ENCODE data around the gene OSBP2. TPM values are rescaled to one million over a fixed set of nuclear protein-coding genes. Genes with fewer than 3 reads are reported as not detected.

OSBP2 gene
- total RNA-seq, 6 experiments from 2014 or later: 0.31 to 3.4 (median 0.93) TPM

- H3K27me3 ChIP-seq: no peaks in the 10 kb centered on the region
- intact Hi-C loops (cut with DNase I): no loop called here
Observed at GRCh38 chr22:30649430-30650007, 45.2 kb upstream of the OSBP2 start.

GRCh38 chr22:30650508-30651116, 44.1 kb upstream of the OSBP2 start:
- Histone ChIP-seq H3K27ac (no peak overlapping the region), H3K36me3 (no peaks in the 10 kb centered on the region), H3K27me3 (no peaks in the 10 kb centered on the region), H3K4me1 (no peaks in the 10 kb centered on the region), H3K9me3 (no peaks in the 10 kb centered on the region), H3K4me3 (no peak overlapping the region)
- ATAC-seq (no peak), DNase-seq (no peak)
- intact Hi-C loops (cut with DNase I): no loop called here
- TF ChIP-seq CTCF (IDR thresholded peaks at IDR 0.05) (no peak), POLR2A (IDR thresholded peaks at IDR 0.05) (no peak)
- WGBS (ENCODE audit: insufficient coverage, low coverage, low lambda C conversion rate, missing lambda C conversion rate): 80% methylated on average over 1 of the region's 5 CpGs

More at GRCh38 chr22:30649430-30650007, 45.2 kb upstream of the OSBP2 start:
- H3K27ac ChIP-seq: no peak overlapping the region
- no peak overlapping the region for H3K4me3 ChIP-seq
- WGBS (ENCODE audit: insufficient coverage, low coverage, low lambda C conversion rate, missing lambda C conversion rate): 18% methylated on average over 2 of the region's 7 CpGs
- no peaks in the 10 kb centered on the region for H3K9me3 ChIP-seq
- DNase-seq: peak in 1 of 3 donors; percentile 44
- TF ChIP-seq CTCF (IDR thresholded peaks at IDR 0.05): no peak
- TF ChIP-seq POLR2A (IDR thresholded peaks at IDR 0.05): no peak
- no peaks in the 10 kb centered on the region for H3K36me3 ChIP-seq
- H3K4me1 ChIP-seq: no peaks in the 10 kb centered on the region
- peak in 2 of 4 donors; percentile 25 to 67 for ATAC-seq

- Histone ChIP-seq H3K9me3 (no peaks in the 10 kb centered on the region), H3K27ac (no peak overlapping the region), H3K4me3 (no peak overlapping the region), H3K36me3 (no peaks in the 10 kb centered on the region), H3K27me3 (no peaks in the 10 kb centered on the region), H3K4me1 (no peaks in the 10 kb centered on the region)
- ATAC-seq (no peak), DNase-seq (no peak)
- no peak for TF ChIP-seq CTCF (IDR thresholded peaks at IDR 0.05)
- TF ChIP-seq POLR2A (IDR thresholded peaks at IDR 0.05): no peak
- WGBS (ENCODE audit: insufficient coverage, low coverage, low lambda C conversion rate, missing lambda C conversion rate): 38% methylated on average over 1 of the region's 2 CpGs
- intact Hi-C loops (cut with DNase I): no loop called here
Observed at GRCh38 chr22:30652852-30653251, 41.8 kb upstream of the OSBP2 start.

- TF ChIP-seq POLR2A (IDR thresholded peaks at IDR 0.05) (no peak), CTCF (IDR thresholded peaks at IDR 0.05) (no peak)
- intact Hi-C loops (cut with DNase I): no loop called here
- H3K4me1 ChIP-seq: no peaks in the 10 kb centered on the region
- DNase-seq (no peak), ATAC-seq (no peak)
- no peaks in the 10 kb centered on the region for H3K9me3 ChIP-seq
- H3K36me3 ChIP-seq: no peaks in the 10 kb centered on the region
- WGBS (ENCODE audit: insufficient coverage, low coverage, low lambda C conversion rate, missing lambda C conversion rate): no CpG with 5 or more reads among the region's 14 CpGs
- no peak overlapping the region for H3K27ac ChIP-seq
- H3K27me3 ChIP-seq: no peaks in the 10 kb centered on the region
- H3K4me3 ChIP-seq: no peak overlapping the region
Observed at GRCh38 chr22:30654361-30654760, 40.3 kb upstream of the OSBP2 start.

Data from right lobe of liver (tissue), 6 donors.